Caki2 (cell line): ENCODE results near the gene AFAP1. TPM values are rescaled to one million over a fixed set of nuclear protein-coding genes. Genes with fewer than 3 reads are reported as not detected.

Experiments
- DNase-seq: peaks from one replicate; pipeline ENCODE4 v3.0.0-alpha.2; 2015; ENCODE audit warnings: low read depth
- in situ Hi-C: cut with HindIII; loops from 2 replicates; pipeline ENCODE4 v1.10.0; 2016; ENCODE audit warnings: low sequenced_read_pairs, low pct_unique_long_range_greater_than_20kb, mixed read lengths
- total RNA-seq: library from RNA; depleted of rRNA; stranded (reverse); fragments of >200 nt; shearing (Covaris generic); gene quantifications from 2 replicates; pipeline ENCODE4 v1.2.3, GENCODE V29; 2014; ENCODE audit warnings: low replicate concordance

AFAP1 gene
- total RNA-seq, 1 experiment from 2014 or later = 16.1 TPM

DNA sequence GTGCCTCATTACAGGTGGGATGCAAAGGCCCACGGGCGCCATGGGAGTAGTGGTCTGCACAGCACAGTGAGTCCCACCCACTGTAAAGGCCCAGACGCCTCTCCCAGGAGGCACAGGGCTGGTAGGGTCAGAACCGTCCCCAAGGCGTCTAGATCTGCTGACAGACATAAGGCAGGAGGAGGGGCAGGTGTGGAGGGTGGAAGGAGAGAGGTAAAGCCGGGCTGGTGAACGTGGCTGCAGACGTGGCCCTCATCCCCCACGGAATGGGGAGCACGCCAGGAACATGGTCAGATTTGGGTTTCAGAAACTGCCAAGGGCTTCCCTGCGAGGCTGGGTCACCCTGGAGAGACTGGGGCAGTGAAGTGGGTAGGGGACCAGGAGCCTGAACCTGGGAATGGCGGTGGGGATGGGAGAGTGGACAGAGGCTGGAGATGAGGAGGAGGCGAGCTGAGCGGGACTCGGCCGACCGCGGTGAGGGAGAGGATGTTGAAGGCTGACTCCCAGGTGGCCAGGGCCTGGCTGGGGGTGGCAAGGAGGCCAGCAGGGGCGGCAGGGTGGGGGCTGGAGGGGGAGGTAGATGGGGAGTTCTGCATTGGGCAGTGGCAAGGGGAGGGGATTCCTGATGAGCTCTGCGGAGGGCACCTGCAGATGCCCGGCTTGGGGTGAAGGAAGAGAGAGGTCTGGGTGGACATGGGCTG, 184.9 kb downstream of the AFAP1 start:
- in situ Hi-C loops = no loop called here
- DNase-seq = no peak

DNA sequence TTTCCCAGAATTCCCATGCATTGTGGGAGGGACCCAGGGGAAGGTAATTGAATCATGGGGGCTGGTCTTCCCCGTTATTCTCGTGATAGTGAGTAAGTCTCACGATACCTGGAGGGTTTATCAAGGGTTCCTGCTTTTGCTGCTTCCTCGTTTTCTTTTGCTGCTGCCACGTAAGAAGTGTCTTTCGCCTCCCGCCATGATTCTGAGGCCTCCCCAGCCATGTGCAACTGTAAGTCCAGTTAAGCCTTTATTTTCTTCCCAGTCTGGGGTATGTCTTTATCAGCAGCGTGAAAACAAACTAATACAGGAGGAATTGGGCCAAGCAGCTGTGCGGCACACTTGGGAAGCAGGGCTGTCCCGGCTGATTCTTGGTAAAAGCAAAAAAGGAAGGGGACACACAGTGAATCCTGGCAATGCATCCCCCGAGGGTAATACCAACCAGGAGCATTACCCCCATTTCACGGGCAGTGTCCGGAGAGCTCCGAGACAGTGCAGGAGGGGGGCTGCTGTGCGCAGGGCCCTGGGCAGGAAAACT, 185.7 kb downstream of the AFAP1 start:
- DNase-seq = peak; percentile 70
- in situ Hi-C loops = no loop called here

GRCh38 chr4:7753271-7753670, 186.4 kb downstream of the AFAP1 start:
- DNase-seq = peak; percentile 12
- in situ Hi-C loops = no loop called here

- in situ Hi-C loops = no loop called here
- peak; percentile 15 for DNase-seq
These were observed 187.0 kb downstream of the AFAP1 start for GRCh38 chr4:7752649-7753048.

- no peak for DNase-seq
- in situ Hi-C loops = no loop called here
These were observed 188.7 kb downstream of the AFAP1 start for GRCh38 chr4:7750972-7751371.

DNA sequence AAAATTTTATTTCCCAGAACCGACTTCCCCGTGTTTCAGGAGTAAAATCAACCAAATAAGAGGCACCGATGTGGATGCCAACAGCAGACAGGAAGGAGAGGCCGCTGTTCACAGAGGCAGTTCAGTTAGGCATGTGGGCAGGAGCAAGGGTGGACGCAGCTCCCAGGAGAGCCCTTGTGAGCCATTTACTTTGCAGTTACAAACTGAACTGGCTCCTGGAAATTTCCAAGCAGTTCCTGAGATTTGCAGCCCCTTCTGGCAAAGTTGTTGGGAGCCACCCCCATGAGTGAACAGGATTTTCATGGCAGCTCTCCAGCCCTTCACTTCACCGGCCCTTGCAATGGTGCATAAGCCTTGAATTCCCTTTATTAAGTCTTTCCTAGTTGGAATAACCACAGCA, 189.1 kb downstream of the AFAP1 start:
- in situ Hi-C loops = no loop called here

DNA sequence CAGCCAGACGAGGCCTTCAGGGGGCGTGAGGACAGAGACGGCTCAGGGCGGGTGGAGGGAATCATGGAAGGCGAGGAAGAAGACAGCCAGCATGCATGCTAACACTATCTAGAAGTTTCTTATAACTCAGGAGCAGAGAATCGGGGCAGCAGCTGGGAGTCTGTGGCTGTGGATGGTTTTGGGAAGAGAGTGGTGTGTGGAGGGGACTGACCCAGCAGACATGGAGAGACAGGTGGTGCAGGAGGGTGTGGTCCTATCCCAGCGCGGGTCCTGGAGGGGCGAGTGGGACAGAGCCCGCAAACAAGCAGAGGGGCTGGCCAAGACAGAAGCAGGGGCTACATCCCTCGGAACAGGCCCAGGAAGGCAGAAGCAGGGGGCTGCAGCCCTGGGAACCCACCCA, 192.1 kb downstream of the AFAP1 start:
- no peak for DNase-seq
- in situ Hi-C loops = no loop called here

More for the DNA sequence above, 189.1 kb downstream of the AFAP1 start:
- DNase-seq = no peak

GRCh38 chr4:7747062-7747385, 192.6 kb downstream of the AFAP1 start:
- DNase-seq = no peak
- in situ Hi-C loops = no loop called here

GRCh38 chr4:7746351-7747061, 193.2 kb downstream of the AFAP1 start:
- in situ Hi-C loops = no loop called here

GRCh38 chr4:7745301-7745885, 194.3 kb downstream of the AFAP1 start:
- DNase-seq = no peak
- in situ Hi-C loops = no loop called here

More at GRCh38 chr4:7746351-7747061, 193.2 kb downstream of the AFAP1 start:
- DNase-seq = no peak

DNA sequence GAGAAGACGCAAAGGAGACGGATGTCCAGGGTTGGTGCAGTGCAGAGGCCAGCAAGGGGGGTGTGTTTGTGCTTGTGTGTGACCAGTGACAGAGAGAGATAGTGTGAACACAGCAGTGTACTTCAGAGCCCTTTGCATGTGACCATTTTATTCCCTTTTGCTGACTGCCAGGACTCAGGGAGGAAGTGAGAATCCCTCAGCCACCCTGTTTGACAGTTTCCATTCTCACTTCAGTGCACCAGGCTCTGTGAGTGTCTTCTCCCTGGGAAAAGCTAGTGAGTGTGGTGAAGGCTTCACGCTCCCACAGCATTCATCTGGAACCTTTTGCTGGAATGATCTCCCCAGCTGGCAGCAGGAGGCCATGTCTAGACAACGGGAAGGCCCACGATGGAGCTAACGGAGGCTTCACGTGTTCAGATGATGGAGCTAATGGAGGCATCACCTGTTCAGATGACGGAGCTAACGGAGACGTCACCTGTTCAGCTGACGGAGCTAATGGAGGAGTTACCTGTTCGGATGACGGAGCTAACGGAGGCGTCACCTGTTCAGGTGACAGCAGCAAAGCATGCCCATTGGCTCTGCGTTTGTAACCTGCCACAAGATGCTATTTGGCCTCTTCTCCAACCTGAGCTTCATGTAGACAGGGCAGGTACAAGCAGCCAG, 195.4 kb downstream of the AFAP1 start:
- in situ Hi-C loops = no loop called here
- no peak for DNase-seq

GRCh38 chr4:7742807-7743280, 196.8 kb downstream of the AFAP1 start:
- in situ Hi-C loops = no loop called here
- DNase-seq = no peak

- in situ Hi-C loops = no loop called here
- no peak for DNase-seq
These were observed 197.5 kb downstream of the AFAP1 start for GRCh38 chr4:7741946-7742806.

DNA sequence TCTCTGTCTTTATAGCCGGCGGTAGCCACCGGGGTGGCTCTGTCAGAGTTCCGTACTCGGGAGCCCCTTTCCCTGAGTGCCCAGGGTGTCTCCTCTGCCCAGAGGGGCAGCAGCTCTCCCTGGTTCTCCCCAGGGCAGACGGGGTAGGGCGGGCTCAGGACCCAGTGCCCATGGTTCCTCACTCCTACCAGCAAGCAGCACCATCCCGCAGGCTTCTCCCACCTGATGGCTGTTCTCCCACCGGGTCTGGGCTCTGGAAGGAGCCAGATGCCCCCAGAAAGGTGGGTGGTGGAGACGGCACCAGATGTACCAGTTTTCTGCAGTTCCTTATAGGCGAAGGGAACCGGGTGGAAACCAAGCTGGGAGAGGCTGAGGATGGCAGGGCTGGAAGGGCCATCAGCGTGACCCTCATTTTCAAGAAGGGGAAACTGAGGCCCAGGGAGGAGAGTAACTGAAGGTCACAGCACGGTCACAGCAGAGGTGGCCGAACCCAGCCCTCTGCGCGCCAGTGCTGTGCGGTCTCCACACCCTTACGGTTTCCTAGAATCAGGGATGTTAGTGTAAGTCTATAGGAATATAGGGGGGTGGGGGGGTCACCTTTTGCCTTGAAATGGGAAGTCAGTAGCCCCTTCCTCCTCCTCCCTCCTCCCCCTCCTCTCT, 198.7 kb downstream of the AFAP1 start:
- in situ Hi-C loops = no loop called here

DNA sequence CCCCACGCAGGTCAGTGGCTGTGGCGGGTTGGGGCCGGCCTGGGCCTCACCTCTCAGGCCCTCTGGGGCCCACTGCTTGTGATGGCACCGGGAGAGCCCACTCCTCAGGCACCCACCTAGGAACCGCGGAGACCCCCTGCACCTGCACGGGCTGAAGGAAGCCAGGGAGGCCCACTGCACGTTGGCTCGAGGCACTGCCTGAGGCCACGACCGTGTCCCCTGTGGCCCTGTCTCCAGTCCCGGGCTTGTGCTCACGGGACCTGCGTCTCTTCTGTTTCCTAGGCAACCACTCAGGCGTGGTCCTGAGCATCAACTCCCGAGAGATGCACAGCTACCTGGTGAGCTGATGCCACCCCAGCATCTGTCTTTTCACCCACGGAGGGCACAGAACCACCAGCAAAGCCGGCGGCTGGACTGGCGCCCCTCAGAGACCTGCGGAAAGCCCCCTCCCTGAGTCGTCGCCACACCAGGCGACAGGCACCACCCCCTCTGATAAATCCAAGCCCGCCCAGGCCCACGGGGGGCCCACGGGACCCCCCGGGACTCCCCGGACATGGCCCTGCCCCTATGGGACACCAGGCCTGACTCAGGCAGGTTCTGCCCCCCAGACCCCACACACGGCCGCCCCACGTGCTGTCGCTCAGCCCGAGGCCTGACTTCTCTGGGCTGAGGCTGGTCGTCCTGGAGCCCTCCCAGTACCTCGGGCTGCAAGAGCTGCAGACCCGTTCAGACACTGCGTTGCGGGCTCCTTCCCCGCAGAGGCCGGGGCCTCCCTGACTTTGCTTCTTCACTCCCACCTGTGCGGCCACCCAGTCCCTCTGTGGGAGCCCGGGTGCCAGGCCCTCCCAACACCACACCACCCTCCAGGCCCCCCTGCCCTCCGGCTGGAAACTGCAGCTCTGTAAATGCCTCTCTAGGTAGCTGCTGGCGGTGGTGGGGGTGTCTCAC, 199.5 kb downstream of the AFAP1 start:
- no peak for DNase-seq
- in situ Hi-C loops = no loop called here

More for the DNA sequence above, 198.7 kb downstream of the AFAP1 start:
- DNase-seq = no peak

DNA sequence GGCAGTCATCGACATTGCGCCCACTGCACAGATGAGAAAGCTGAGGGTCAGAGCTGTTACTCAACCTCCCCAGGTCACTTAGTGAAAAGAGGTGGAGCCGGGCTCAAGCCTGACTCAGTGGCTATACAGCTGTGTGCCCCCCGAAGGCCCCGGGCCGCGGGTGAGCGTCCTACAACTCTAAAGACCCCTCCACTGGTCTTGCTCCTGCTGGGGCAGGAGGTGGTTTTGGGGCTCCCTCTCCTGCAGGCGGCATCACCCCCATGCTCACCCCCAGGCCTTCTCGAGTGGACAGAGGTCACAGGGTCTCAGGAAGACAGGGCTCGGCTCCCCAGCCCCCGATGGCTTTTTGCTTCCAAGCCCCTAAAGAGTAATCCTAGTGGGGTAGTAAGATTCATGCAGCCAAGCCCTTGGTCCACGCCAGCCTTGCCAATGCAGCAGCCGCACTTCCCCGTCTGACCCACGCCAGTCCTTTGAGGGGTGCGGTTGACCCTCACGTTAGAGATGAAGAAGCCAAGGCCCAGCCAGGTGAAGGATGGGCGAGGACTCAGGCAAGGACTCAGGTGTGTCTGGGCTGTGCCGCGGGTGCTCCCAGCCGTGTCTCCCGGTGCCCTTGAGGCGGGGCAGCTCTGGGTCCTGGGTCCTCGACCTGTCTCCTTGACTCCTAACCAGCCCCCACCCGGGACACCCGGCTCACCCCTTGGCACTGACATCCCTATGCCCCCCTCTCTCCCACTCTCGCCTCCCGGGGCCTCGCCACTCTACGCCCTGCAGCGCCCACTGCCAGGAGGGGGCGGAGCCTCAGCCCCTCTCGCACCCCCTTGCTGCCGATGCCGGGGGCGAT, 200.4 kb downstream of the AFAP1 start:
- in situ Hi-C loops = no loop called here
- DNase-seq = no peak
